Endometrium (tissue), 2 donors: Measurements from ENCODE around the gene ASPA.
"Not testable (repeated sequence)": the region's sequence is repeated elsewhere in the genome, so short reads cannot be mapped to it uniquely, and the experiment has no call there.

Experiments
- FAIRE-seq: peaks from 2 replicates; lab custom pipeline; 2012; peaks lifted over from hg19 to GRCh38; lab: Jason Lieb, UNC
- donor health status: control.
- donor health status: control.

ASPA gene

DNA sequence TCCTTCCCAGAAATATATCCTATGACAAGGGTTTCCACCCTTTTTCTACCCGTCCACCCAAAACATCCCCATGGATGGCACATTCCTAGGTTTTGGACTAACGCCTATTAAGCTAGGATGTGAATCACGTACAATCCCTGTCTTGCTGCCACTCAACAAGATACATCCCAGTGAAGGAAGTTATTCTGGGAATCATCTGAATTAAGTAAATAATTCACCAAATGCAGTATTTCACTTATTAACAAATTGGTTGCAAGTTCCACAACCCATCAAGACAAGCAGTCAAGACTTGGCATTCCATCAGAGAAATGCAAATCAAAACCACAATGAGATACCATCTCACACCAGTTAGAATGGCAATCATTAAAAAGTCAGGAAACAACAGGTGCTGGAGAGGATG is 32.1 kb downstream of the ASPA start:
- FAIRE-seq = no peak

GRCh38 chr17:3510090-3510489 is 34.3 kb downstream of the ASPA start:
- FAIRE-seq = no peak

- FAIRE-seq = no peak
Measured at GRCh38 chr17:3511852-3512504, 36.2 kb downstream of the ASPA start.

GRCh38 chr17:3512505-3513171 is 36.8 kb downstream of the ASPA start:
- FAIRE-seq = no peak

- no peak for FAIRE-seq
Measured at GRCh38 chr17:3513305-3514035, 37.7 kb downstream of the ASPA start.

DNA sequence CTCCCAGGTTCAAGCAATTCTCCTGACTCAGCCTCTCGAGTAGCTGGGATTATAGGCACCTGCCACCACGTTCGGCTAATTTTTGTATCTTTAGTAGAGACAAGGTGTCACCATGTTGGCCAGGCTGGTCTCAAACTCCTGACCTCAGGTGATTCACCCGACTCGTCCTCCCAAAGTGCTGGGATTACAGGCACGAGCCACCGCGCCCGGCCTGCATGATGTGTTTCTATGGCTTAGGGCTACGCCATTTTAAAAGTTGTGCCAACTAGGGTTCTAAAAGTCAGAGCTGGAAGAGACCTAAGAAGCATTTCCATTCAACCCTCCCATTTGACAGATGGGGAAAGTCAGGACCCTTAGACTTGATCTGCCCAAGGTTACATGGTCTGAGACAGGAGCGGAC is 38.4 kb downstream of the ASPA start:
- not testable (repeated sequence) for FAIRE-seq

- no peak for FAIRE-seq
Measured at GRCh38 chr17:3514873-3515272, 39.1 kb downstream of the ASPA start.

GRCh38 chr17:3519472-3519871 is 43.7 kb downstream of the ASPA start:
- not testable (repeated sequence) for FAIRE-seq

- FAIRE-seq = no peak
Measured at GRCh38 chr17:3524024-3524423, 48.2 kb downstream of the ASPA start.

DNA sequence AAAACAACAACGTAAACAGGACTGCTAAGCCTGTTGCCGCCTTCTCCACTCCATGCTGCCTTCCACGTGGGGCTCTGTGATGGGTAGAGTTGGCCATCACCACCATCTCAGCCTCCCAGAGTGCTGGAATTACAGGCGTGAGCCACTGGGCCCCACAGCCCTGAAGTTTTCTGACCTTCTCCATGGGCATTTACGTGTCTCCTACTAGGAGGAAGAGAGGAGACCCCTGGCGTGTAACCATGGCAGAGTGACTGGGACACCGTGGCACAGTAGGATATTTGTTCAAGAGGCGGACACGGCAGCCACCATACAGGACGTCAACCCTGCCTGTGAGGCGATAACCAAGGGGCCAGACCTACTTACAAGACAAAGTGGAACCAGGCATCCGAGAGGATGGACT is 50.7 kb downstream of the ASPA start:
- FAIRE-seq = no peak

GRCh38 chr17:3526971-3527370 is 51.2 kb downstream of the ASPA start:
- no peak for FAIRE-seq

GRCh38 chr17:3527468-3527867 is 51.7 kb downstream of the ASPA start:
- no peak for FAIRE-seq

- FAIRE-seq = no peak
Measured at GRCh38 chr17:3527896-3528295, 52.1 kb downstream of the ASPA start.

DNA sequence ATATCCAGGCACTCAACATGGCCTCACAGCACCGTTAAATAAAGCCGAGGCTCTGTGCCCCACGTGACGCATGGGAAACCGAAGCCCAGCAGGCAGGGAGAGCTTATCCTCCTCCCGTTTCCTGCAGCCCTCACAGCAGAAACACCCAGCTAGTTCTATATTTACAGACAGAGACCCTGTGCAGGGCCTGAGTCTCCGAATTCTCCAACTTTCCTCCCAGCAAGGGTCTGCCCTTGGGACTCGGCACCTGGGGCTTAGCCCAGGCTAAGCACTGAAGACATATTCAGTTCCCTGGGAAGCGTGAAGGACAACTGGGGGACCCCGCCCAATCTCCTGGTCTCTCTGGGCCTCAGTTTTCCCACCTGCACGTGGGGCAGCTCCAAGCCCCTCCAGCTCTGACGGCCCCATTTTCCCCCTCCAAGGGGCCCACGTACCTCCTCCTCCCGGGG is 52.6 kb downstream of the ASPA start:
- FAIRE-seq = no peak

- FAIRE-seq = no peak
Measured at GRCh38 chr17:3528880-3529511, 53.2 kb downstream of the ASPA start.

GRCh38 chr17:3529817-3530741 is 54.3 kb downstream of the ASPA start:
- FAIRE-seq = no peak

DNA sequence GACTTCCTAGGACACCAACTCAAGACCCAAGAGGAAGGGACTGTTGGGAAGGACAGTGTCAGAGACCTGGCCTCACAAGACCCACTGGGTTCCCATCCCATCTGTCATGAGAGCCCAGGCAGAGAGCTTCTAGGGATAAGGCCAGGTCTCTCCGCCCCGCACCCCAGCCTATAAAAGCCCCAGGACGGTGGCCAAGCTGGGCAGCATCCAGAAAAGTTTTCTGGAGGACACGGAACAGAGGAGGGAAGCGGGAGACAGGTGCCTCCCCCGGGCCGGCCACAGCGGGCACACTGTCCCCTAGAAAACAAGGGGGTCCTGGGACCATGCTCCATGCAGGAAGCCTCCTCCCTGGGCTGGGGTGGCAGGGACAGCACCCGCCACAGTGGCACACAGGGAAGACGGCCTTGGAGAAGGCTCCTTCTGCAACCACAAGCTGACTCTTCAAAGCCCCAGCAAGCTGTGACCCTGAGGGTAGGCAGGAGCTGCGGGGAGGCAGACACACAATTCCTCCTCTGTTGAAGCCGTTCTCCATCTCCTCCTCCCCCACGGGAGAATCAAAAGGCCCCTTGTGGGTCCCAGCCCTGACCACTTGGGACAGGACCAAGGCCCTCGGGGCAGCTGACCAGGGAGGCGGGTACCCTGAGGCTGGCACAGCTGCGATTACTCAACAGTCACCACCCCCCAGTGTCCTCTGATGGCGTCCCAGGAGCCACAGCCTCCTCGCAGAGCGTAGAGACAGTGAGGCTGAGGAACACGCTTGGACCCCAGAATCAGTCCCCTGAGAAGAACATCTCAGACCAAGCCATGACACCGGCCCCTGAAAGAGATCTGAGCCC is 55.7 kb downstream of the ASPA start:
- FAIRE-seq = no peak

DNA sequence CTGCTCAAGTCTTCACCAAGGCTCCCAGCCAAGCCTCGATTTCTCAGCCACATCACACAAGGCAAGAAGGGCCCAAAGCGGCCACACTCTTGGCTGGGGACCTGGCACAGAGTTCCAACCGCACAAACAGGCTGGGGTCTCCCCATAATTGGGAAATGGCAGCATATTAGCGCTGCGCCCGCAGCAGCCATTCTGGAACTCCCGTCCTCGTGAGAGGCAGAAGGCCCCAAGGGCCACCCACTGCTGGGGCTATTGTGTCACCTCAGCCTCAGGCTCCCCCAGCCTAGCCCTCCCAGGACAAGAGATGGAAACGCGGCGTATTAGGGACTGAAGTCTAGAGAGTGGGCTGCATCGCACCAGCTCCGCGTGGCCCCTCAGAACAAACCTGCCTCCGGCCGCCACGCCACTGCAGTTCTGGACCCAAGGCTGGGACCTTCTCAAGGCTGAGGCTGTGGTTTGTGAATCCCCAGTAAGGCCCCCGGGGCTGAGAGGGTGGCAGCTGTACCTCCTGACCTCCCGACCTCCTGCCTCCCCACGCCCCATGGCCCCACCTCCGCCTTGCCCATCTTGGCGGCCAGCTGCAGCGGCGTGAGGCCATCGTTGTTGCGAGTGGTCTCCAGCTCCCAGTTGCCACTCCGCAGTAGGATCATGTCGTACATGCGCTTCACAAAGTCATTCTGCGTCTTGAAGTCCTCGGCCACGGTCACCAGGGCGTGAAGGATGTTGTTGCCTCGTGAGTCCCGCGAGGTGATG is 56.5 kb downstream of the ASPA start:
- FAIRE-seq = no peak

DNA sequence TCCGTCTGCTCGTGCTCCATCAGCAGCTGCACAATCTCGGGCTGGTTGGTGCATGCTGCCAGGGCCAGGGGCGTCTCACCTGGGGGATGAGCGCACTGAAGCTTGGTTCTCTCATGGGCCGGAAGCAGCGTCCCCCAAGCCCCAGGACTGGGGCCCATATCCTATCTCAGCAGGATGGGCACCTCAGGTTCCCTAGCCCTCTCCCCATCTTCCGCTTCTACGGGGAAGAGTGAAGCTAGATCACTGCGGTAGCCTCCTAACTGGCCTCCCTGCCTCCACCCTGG is 57.0 kb downstream of the ASPA start:
- no peak for FAIRE-seq

DNA sequence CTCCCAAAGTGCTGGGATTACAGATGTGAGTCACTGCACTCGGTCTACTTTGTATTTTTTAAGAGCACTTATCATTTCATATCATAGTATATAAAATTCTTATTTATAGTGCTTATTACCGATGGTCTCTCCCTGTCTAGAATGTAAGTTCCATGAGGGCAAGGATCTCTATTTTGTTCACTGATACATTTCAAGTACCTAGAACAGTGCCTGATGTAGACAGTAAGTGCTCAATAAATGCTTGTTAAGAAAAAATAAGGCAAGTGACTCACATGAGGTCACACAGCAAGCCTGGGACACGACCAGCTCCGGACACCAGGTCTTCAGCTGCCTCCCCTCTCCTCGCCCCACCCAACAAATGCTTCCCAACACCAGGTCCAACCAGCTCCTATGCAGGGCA is 58.0 kb downstream of the ASPA start:
- FAIRE-seq = no peak
